HG02981 (cell line): ENCODE data around the gene UBTD1.

Experiments used
- ATAC-seq: cut with Tn5 transposase; IDR thresholded peaks from one replicate; pipeline ENCODE4 v1.9.1; 2021; ENCODE audit warnings: mild to moderate bottlenecking, moderate library complexity; ENCODE audit not compliant: unreplicated experiment

UBTD1 gene

GRCh38 chr10:97607095-97607636 lies 108.4 kb downstream of the UBTD1 start:
- ATAC-seq, result no peak

- no peak for ATAC-seq
Observed at GRCh38 chr10:97608991-97609561, 110.4 kb downstream of the UBTD1 start.

DNA sequence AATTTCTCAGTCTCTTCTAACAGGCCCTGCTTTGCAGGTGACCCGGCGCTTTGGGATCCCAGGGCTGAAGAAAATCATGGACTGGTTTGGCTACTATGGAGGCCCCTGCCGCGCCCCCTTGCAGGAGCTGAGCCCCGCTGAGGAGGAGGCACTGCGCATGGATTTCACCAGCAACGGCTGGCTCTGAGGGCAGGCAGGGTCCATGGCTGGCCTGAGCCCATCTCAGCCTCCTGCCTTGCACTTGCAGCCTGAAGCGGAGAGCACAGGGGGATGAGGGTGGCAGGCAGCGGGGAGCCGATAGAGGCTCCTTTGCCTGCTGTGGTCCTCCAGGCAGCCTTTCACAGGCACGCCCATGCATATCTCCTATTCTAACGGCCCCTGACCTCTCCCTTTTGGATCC lies 112.7 kb downstream of the UBTD1 start:
- no peak for ATAC-seq

- ATAC-seq, result no peak
Observed at GRCh38 chr10:97612386-97612785, 113.7 kb downstream of the UBTD1 start.

- ATAC-seq, result no peak
Observed at GRCh38 chr10:97618285-97618684, 119.6 kb downstream of the UBTD1 start.

- ATAC-seq, result no peak
Observed at GRCh38 chr10:97618733-97619132, 120.0 kb downstream of the UBTD1 start.
